Mesothelial cell of epicardium (in vitro differentiated cells): ENCODE data around the gene KLF7. TPM values are rescaled to one million over a fixed set of nuclear protein-coding genes. Genes with fewer than 3 reads are reported as not detected.
A peak's percentile ranks its signal among the peaks of the same experiment; 100 is the strongest.

ENCODE experiments used
- DNase-seq, 2 experiments: peaks; one replicate each; pipeline ENCODE4 v3.0.0; 2021; ENCODE audit warnings: low spot score in 2 of 2; ENCODE audit not compliant: unreplicated experiment in 2 of 2
- H3K27ac Mint-ChIP-seq: 2 replicates; pipeline ENCODE4 v1.8.0; 2021; ENCODE audit warnings: mixed read lengths
- H3K27me3 Mint-ChIP-seq: 2 replicates; pipeline ENCODE4 v1.8.0; 2021; ENCODE audit warnings: low read depth, mixed read lengths
- H3K36me3 Mint-ChIP-seq: 2 replicates; pipeline ENCODE4 v1.8.0; 2021; ENCODE audit warnings: mixed read lengths
- H3K4me1 Mint-ChIP-seq: 2 replicates; pipeline ENCODE4 v1.8.0; 2021; ENCODE audit warnings: mixed read lengths
- H3K4me3 Mint-ChIP-seq: 2 replicates; pipeline ENCODE4 v1.8.0; 2021; ENCODE audit warnings: mild to moderate bottlenecking, moderate library complexity, mixed read lengths
- H3K9me3 Mint-ChIP-seq: 2 replicates; pipeline ENCODE4 v1.8.0; 2021; ENCODE audit warnings: mixed read lengths
- total RNA-seq: library from RNA; stranded (reverse); gene quantifications from 3 replicates; pipeline ENCODE4 v1.2.1, GENCODE V29; 2021
- TF ChIP-seq, protein P1 (sequence below): fragments of 200-600 bp; sonication (generic); IDR thresholded peaks from one replicate; pipeline ENCODE4 v1.5.0; 2021; ENCODE audit warnings: antibody characterized with exemption; ENCODE audit not compliant: unreplicated experiment

The KLF7 gene
- total RNA-seq, 1 donor from 2014 or later: 17.8 TPM

DNA sequence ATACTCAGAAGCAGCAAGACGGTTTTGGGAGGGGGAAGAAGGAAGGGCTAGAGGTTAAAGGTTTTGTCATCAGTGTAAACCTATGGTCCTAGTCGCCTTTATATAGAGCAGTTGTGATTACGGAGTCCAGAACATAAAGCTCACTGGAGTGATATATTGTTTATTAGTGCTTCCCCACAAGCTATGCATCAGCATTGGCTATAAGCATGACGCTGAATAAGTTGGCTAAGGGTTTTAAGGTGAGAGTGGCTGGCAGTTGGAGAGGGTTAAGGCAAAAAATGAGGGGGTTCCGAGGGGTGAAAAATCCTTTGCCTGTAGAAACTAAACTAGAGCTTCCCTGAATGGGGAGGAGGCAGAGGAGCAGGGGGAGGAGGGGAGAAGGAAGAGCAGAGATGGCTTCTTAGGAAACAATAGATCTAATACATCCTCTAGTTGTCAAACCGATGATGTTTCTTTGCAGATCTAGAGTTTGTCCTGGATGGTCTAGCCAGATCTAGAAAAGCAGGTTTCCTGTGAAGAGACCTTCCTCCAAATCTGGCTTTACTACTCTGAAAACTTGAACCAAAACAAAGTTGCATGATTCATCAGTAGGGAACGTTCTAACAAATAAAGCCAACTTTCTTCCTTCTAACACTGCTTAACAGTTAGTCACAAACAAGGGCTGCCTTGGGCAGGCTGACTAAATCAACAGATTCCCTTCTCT, 2.5 kb downstream of the KLF7 start:
- Mint-ChIP-seq H3K27me3 (no peaks in the 10 kb centered on the region), H3K27ac (peak overlapping the region; percentile 95), H3K4me1 (peaks cover 58% of the 10 kb centered on the region), H3K9me3 (no peaks in the 10 kb centered on the region), H3K4me3 (peak overlapping the region; percentile 82), H3K36me3 (no peaks in the 10 kb centered on the region)
- no peak for DNase-seq
- TF ChIP-seq, protein P1, sequence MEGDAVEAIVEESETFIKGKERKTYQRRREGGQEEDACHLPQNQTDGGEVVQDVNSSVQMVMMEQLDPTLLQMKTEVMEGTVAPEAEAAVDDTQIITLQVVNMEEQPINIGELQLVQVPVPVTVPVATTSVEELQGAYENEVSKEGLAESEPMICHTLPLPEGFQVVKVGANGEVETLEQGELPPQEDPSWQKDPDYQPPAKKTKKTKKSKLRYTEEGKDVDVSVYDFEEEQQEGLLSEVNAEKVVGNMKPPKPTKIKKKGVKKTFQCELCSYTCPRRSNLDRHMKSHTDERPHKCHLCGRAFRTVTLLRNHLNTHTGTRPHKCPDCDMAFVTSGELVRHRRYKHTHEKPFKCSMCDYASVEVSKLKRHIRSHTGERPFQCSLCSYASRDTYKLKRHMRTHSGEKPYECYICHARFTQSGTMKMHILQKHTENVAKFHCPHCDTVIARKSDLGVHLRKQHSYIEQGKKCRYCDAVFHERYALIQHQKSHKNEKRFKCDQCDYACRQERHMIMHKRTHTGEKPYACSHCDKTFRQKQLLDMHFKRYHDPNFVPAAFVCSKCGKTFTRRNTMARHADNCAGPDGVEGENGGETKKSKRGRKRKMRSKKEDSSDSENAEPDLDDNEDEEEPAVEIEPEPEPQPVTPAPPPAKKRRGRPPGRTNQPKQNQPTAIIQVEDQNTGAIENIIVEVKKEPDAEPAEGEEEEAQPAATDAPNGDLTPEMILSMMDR: no peak

- H3K27me3 Mint-ChIP-seq: no peaks in the 10 kb centered on the region
- no peak overlapping the region for H3K4me3 Mint-ChIP-seq
- peaks cover 51% of the 10 kb centered on the region for H3K4me1 Mint-ChIP-seq
- no peaks in the 10 kb centered on the region for H3K9me3 Mint-ChIP-seq
- no peaks in the 10 kb centered on the region for H3K36me3 Mint-ChIP-seq
- no peak for DNase-seq
- TF ChIP-seq, protein P1: no peak
- H3K27ac Mint-ChIP-seq: no peak overlapping the region
Measured at GRCh38 chr2:207162316-207162715, 3.4 kb downstream of the KLF7 start.

- TF ChIP-seq, protein P1: no peak
- peaks cover 46% of the 10 kb centered on the region for H3K4me1 Mint-ChIP-seq
- no peaks in the 10 kb centered on the region for H3K27me3 Mint-ChIP-seq
- no peak overlapping the region for H3K4me3 Mint-ChIP-seq
- H3K9me3 Mint-ChIP-seq: no peaks in the 10 kb centered on the region
- no peak for DNase-seq
- H3K27ac Mint-ChIP-seq: no peak overlapping the region
- H3K36me3 Mint-ChIP-seq: no peaks in the 10 kb centered on the region
Measured at GRCh38 chr2:207161247-207162123, 4.3 kb downstream of the KLF7 start.

DNA sequence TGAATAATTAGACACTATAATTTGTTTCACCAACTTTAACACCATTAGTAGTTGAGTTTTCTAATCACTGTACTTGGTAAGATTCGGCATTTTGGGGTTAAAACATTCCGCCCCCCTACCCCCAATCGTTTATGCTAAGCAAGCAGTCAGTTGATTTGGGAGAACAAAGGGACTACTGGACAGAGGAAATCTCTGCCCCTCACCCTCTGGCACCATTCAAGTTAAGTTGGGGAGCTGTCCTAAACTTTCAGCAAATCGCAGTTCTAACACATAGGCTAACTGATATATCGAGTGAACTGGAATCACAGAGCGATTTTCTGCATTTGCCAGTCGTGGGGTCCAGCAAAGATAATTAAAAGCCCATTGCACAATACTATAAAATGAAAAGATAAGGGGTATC, 5.6 kb downstream of the KLF7 start:
- no peaks in the 10 kb centered on the region for H3K27me3 Mint-ChIP-seq
- peaks cover 45% of the 10 kb centered on the region for H3K4me1 Mint-ChIP-seq
- TF ChIP-seq, protein P1: no peak
- H3K4me3 Mint-ChIP-seq: no peak overlapping the region
- no peaks in the 10 kb centered on the region for H3K36me3 Mint-ChIP-seq
- no peak overlapping the region for H3K27ac Mint-ChIP-seq
- no peak for DNase-seq
- H3K9me3 Mint-ChIP-seq: no peaks in the 10 kb centered on the region

DNA sequence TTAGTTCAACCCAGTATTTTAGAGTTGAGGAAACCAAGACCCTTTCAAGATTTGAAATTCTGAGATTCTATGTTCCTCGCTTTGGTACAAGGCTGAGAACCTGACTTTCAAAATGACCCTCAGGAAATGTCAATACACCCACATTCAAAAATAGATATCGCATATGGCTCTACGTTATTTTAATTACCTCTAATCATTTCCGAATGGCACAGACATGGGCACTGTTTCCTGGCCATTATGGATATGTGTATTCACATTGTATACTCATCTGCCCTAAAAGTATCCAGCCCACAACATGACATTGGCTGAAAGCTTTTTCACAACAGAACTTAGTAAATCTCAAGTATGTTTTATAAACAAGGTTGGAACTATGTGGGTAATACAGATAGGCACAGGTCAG, 6.7 kb downstream of the KLF7 start:
- H3K27me3 Mint-ChIP-seq: no peaks in the 10 kb centered on the region
- no peaks in the 10 kb centered on the region for H3K9me3 Mint-ChIP-seq
- H3K36me3 Mint-ChIP-seq: no peaks in the 10 kb centered on the region
- peaks cover 41% of the 10 kb centered on the region for H3K4me1 Mint-ChIP-seq
- no peak for DNase-seq
- no peak overlapping the region for H3K27ac Mint-ChIP-seq
- no peak overlapping the region for H3K4me3 Mint-ChIP-seq
- TF ChIP-seq, protein P1: no peak
